HepG2 (cell line): ENCODE data around the gene SLC25A23. TPM values are rescaled to one million over a fixed set of nuclear protein-coding genes. Genes with fewer than 3 reads are reported as not detected.
A peak's percentile ranks its signal among the peaks of the same experiment; 100 is the strongest.

ENCODE experiments used
- ADNP ChIP-seq: sonication (generic); formaldehyde crosslinking; IDR thresholded peaks from 2 replicates; pipeline ENCODE4 v1.4.0; 2020; ENCODE audit warnings: missing genetic modification reagents
- ASH2L ChIP-seq: fragments of 300-600, 200-600 bp; sonication (generic); IDR thresholded peaks from 2 replicates; pipeline ENCODE4 v1.7.0; 2017; ENCODE audit warnings: low read depth, mild to moderate bottlenecking, moderate library complexity, mixed read lengths, low read length; ENCODE audit not compliant: insufficient read length
- BHLHE40 ChIP-seq: IDR thresholded peaks from 2 replicates; pipeline ENCODE4 v1.6.1; 2011; ENCODE audit warnings: low read length, improper control_type of control experiment
- BRCA1 ChIP-seq: sonication (generic); formaldehyde crosslinking; IDR thresholded peaks from 2 replicates; pipeline ENCODE4 v1.4.0; 2020; ENCODE audit warnings: missing genetic modification reagents
- CREBL2 ChIP-seq: sonication (generic); formaldehyde crosslinking; IDR thresholded peaks from 2 replicates; pipeline ENCODE4 v1.8.1; 2023; ENCODE audit warnings: missing genetic modification reagents, mild to moderate bottlenecking, borderline replicate concordance
- EZH2 ChIP-seq: conservative IDR thresholded peaks from 2 replicates; pipeline ENCODE4 v1.6.1; 2012; ENCODE audit warnings: mild to moderate bottlenecking, low read depth, low read length, moderate library complexity
- HNF1B ChIP-seq: sonication (generic); formaldehyde crosslinking; IDR thresholded peaks from 2 replicates; pipeline ENCODE4 v1.5.1; 2020; ENCODE audit warnings: mild to moderate bottlenecking, moderate library complexity, missing genetic modification reagents
- HNF4G ChIP-seq, 2 experiments: sonication (generic) in 1 of 2; formaldehyde crosslinking in 1 of 2; IDR thresholded peaks; 2 replicates each; pipeline versions ENCODE4 v1.4.0 to v1.6.1; 2011 to 2020; ENCODE audit warnings: borderline replicate concordance in 2 of 2, low read depth in 2 of 2, mild to moderate bottlenecking in 2 of 2, low read length in 1 of 2, missing genetic modification reagents in 1 of 2, moderate library complexity in 1 of 2
- MAZ ChIP-seq, 2 experiments: sonication (generic) in 1 of 2; formaldehyde crosslinking in 1 of 2; IDR thresholded peaks; 2 replicates each; pipeline versions ENCODE4 v1.5.0 to v1.6.1; 2012 to 2020; ENCODE audit warnings: low read depth in 2 of 2, mild to moderate bottlenecking in 2 of 2, borderline replicate concordance in 1 of 2, improper control_type of control experiment in 1 of 2, low read length in 1 of 2, missing genetic modification reagents in 1 of 2, moderate library complexity in 1 of 2
- MTERF4 ChIP-seq: sonication (generic); formaldehyde crosslinking; IDR thresholded peaks from 2 replicates; pipeline ENCODE4 v1.8.0; 2023; ENCODE audit warnings: mild to moderate bottlenecking, missing genetic modification reagents
- NFYC ChIP-seq: IDR thresholded peaks from 2 replicates; pipeline ENCODE4 v1.6.1; 2016; ENCODE audit warnings: missing genetic modification reagents, missing compliant biosample characterization
- RARG ChIP-seq: sonication (generic); formaldehyde crosslinking; IDR thresholded peaks from 2 replicates; pipeline ENCODE4 v1.4.0; 2020; ENCODE audit warnings: low read depth, mild to moderate bottlenecking, missing genetic modification reagents
- SIX1 ChIP-seq: sonication (generic); formaldehyde crosslinking; IDR thresholded peaks from 2 replicates; pipeline ENCODE4 v1.4.0; 2020; ENCODE audit warnings: missing genetic modification reagents, borderline replicate concordance
- SOX13 ChIP-seq, 3 experiments: fragments of 450-650 bp in 1 of 3; sonication (generic) in 1 of 3; formaldehyde crosslinking in 1 of 3; IDR thresholded peaks in 2 of 3; conservative IDR thresholded peaks in 1 of 3; 2 replicates each; pipeline versions ENCODE4 v1.5.0 to v1.6.1; 2016 to 2020; ENCODE audit warnings: antibody characterized with exemption in 1 of 3, mild to moderate bottlenecking in 1 of 3, missing compliant biosample characterization in 1 of 3, missing genetic modification reagents in 1 of 3, moderate library complexity in 1 of 3
- SP1 ChIP-seq, 2 experiments: fragments of 450-650 bp in 1 of 2; sonication (generic) in 1 of 2; formaldehyde crosslinking in 1 of 2; IDR thresholded peaks; 2 replicates each; pipeline versions ENCODE4 v1.4.0 to v1.6.1; 2016 to 2020; ENCODE audit warnings: missing genetic modification reagents in 1 of 2
- STAG1 ChIP-seq: sonication (generic); formaldehyde crosslinking; IDR thresholded peaks from 2 replicates; pipeline ENCODE4 v1.4.0; 2020; ENCODE audit warnings: missing genetic modification reagents
- ZFP36 ChIP-seq: fragments of 150-350 bp; IDR thresholded peaks from 2 replicates; pipeline ENCODE4 v1.6.1; 2018; ENCODE audit warnings: borderline replicate concordance, low read length, low read depth; ENCODE audit not compliant: partially characterized antibody
- ZKSCAN1 ChIP-seq: fragments of 150-350 bp; IDR thresholded peaks from 2 replicates; pipeline ENCODE4 v1.6.1; 2014; ENCODE audit warnings: low read length
- ZMAT3 ChIP-seq: sonication (generic); formaldehyde crosslinking; conservative IDR thresholded peaks from 2 replicates; pipeline ENCODE4 v1.7.0; 2021; ENCODE audit warnings: missing genetic modification reagents
- ZNF264 ChIP-seq: sonication (generic); formaldehyde crosslinking; IDR thresholded peaks from 2 replicates; pipeline ENCODE4 v1.4.0; 2020; ENCODE audit warnings: missing genetic modification reagents
- ZNF414 ChIP-seq: sonication (generic); formaldehyde crosslinking; IDR thresholded peaks from 2 replicates; pipeline ENCODE4 v1.5.0; 2020; ENCODE audit warnings: missing genetic modification reagents
- polyA plus RNA-seq, 8 experiments: library from polyadenylated mRNA; depleted of rRNA in 3 of 8; stranded (reverse) in 7 of 8; unstranded in 1 of 8; fragments of >200 nt; fragmentation: Illumina TruSeq in 4 of 8; extraction: Trizol in 4 of 8; gene quantifications; 2 replicates each; pipeline versions ENCODE4 v1.2.1 to v1.2.3, GENCODE V29; 2011 to 2016; ENCODE audit warnings: low read depth in 4 of 8, missing spikeins in 1 of 8, mixed read lengths in 1 of 8; ENCODE audit not compliant: insufficient read depth in 1 of 8
- total RNA-seq, 5 experiments: library from RNA; depleted of rRNA; stranded (reverse); fragments of >200 nt; fragmentation: Illumina TruSeq; extraction: Trizol; gene quantifications; 2 replicates each; pipeline ENCODE4 v1.2.3, GENCODE V29; 2016; ENCODE audit warnings: low read depth in 1 of 5
- TF ChIP-seq, protein P1 (sequence below): sonication (generic); formaldehyde crosslinking; IDR thresholded peaks from 2 replicates; pipeline ENCODE4 v1.8.1; 2023; ENCODE audit warnings: mild to moderate bottlenecking, missing genetic modification reagents

Gene SLC25A23
- total and polyA plus RNA-seq, 2 of the 13 experiments (the other 11 are each of a cell fraction or from before 2014, with no cell fraction given), result 12.4 to 15.2 TPM

DNA sequence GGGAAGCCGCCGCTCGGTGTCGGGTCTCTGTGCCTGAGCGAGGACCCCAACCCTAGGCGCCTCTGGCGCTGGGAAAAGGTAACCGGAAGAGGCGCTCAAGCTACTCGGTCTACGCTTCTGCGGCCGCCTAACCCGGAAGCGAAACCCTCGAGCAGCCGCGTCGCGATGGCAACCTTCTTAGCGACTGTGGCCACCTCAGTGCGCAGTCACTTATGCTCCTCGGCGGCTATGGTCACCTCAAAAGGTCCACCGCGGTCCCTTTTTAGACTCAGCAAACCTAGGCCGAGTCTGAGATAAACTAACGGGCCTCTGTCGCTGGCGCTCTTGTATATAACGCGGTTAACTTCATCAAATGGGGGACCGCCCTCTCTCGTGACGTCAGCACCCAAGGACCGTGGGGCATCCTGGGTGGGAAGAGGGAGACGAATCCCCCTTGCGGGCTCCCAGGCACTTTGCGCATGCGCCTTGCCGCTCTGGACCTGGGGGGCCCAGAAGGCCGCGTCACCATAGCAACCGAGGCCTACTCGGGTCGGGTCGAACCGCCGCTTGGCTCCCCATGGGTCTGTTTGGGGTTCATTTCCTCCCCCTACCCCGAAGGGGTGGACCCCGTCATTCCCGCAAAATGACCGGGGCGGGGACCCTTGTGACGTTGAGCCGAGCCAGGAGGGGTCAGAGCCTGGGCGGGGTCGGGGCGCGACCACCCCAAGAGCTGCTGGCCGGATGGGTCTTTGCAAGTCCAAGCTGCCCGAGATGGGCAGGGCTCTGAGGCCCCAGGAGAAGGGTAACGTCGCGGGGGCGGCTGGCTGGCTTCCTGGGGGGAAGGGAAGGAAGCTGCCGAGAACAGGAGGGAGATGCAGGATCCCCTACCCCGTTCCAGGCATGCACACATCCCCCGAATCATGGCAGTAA lies 66.3 kb downstream of the SLC25A23 start, which contains the start of gene GTF2F1 (continued):
- TF ChIP-seq HNF1B (CRISPR knock-in tag), result peak; percentile 44; the same call in 1 of the 2 replicates
- TF ChIP-seq ASH2L, result peak; percentile 71
- TF ChIP-seq CREBL2 (CRISPR knock-in tag), result no peak
- no peak for TF ChIP-seq BRCA1 (CRISPR knock-in tag)
- no peak for TF ChIP-seq BHLHE40
- no peak for TF ChIP-seq SOX13 (IDR thresholded peaks at IDR 0.05)
- no peak for TF ChIP-seq SOX13 (CRISPR knock-in tag; conservative IDR thresholded peaks at IDR 0.05 in 1 of 2, IDR thresholded peaks at IDR 0.05 in 1 of 2)
- TF ChIP-seq RARG, result no peak
- 0 out of 2 replicates have a peak, but pooled peaks have one; percentile 62 for TF ChIP-seq MTERF4 (CRISPR knock-in tag)
- no peak for TF ChIP-seq ZNF264 (CRISPR knock-in tag)
- 0 out of 2 replicates have a peak, but pooled peaks have one; percentile 22 for TF ChIP-seq ZMAT3
- no peak for TF ChIP-seq EZH2
- no peak for TF ChIP-seq HNF4G (IDR thresholded peaks at IDR 0.05; ENCODE audit: borderline replicate concordance, low read depth, low read length)
- 0 out of 2 replicates have a peak, but pooled peaks have one; percentile 12 for TF ChIP-seq HNF4G (CRISPR knock-in tag; IDR thresholded peaks at IDR 0.05; ENCODE audit: borderline replicate concordance, low read depth)
- no peak for TF ChIP-seq SP1 (IDR thresholded peaks at IDR 0.05)
- TF ChIP-seq SP1 (CRISPR knock-in tag; IDR thresholded peaks at IDR 0.05), result peak; percentile 20; the same call in 1 of the 2 replicates
- TF ChIP-seq ZKSCAN1, result no peak
- TF ChIP-seq ADNP (CRISPR knock-in tag), result no peak
- TF ChIP-seq NFYC (CRISPR knock-in tag), result no peak; the same call in 1 of the 2 replicates
- no peak; the same call in 1 of the 2 replicates for TF ChIP-seq ZNF414 (CRISPR knock-in tag)
- no peak for TF ChIP-seq ZFP36
- TF ChIP-seq MAZ (IDR thresholded peaks at IDR 0.05; ENCODE audit: borderline replicate concordance, low read depth, low read length), result 0 out of 2 replicates have a peak, but pooled peaks have one; percentile 22
- TF ChIP-seq MAZ (CRISPR knock-in tag; IDR thresholded peaks at IDR 0.05; ENCODE audit: low read depth), result peak; percentile 6; the same call in 1 of the 2 replicates
- TF ChIP-seq SIX1 (CRISPR knock-in tag), result no peak
- 0 out of 2 replicates have a peak, but pooled peaks have one; percentile 20 for TF ChIP-seq STAG1 (CRISPR knock-in tag)
- TF ChIP-seq, protein P1, sequence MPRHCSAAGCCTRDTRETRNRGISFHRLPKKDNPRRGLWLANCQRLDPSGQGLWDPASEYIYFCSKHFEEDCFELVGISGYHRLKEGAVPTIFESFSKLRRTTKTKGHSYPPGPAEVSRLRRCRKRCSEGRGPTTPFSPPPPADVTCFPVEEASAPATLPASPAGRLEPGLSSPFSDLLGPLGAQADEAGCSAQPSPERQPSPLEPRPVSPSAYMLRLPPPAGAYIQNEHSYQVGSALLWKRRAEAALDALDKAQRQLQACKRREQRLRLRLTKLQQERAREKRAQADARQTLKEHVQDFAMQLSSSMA, result peak; percentile 27; the same call in 1 of the 2 replicates
